ENCODE data around the gene ANKDD1B.

ANKDD1B gene

DNA sequence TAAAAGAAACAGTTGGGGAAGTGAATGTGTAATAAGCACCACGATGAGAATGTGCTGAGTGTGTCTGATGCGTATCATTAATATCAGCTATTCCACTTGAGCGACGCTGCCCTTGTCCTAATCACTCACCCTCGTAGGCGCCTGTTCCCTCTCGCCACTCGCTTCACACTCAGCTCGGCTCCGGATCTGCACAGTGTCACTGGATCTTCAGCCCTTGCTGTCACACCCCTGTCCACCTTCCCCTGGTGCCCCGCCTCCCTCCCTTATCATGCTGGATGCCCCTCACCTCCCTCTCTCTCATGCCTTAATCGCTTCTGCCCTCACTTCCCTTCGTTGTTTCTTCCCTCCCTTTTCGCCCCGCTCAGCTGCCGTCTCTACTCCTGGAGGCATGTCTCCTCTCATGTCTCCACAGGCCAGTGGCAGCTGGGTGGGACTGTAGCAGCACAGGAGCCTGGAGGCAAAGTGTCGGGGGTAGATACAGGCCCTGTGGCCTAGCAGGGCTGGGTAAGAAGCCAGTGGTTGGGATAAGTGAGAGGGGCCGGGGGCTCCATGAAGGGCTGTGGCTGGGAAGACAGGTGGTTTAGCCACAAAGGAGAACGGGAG, 43.5 kb downstream of the ANKDD1B start:
- Histone ChIP-seq H3K4me1 (ENCODE audit: insufficient read depth, low read length) (peaks cover 3% of the 10 kb centered on the region), H3K4me3 (ENCODE audit: low read length) (no peak overlapping the region), H2AFZ (ENCODE audit: low read depth, low read length) (no peak overlapping the region), H3K27me3 (ENCODE audit: insufficient read depth, low read length) (no peaks in the 10 kb centered on the region), H3K9me3 (ENCODE audit: low read length) (no peaks in the 10 kb centered on the region), H3K36me3 (ENCODE audit: insufficient read depth, low read length) (no peaks in the 10 kb centered on the region)

DNA sequence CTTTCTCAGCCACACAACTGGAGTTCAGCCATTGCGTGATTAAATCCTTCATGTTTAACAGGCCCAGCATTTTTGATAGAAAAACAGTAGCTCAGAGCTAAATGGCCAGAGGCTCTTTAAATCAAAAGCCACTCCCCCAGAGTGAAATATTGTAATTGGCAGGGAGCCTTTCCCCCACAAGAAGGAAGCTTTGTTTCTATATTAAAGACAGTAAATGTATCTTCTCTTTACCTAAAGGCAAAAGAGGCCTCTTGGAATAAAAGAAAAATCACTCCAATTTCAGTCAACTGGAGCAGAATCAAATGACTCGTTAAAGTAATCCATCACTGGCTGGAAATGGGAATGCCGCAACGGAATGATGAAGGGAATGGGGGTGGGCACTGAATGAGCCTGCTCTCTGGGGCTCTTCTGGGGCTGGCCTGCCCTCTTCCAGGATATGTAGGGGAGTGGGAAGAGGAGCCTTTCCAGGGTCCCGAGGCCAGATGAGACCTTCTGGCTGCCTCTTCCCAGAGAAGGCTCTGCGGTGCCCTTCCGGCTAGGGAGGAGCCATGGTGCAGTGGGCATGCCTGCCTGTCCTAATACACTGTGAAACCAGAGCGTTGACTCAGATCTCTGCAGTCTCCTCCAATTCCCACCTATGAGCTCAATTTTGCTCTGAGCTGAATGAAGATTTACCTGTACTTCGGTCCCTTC, 45.2 kb downstream of the ANKDD1B start:
- Histone ChIP-seq H3K4me3 (ENCODE audit: low read length) (no peak overlapping the region), H3K36me3 (ENCODE audit: insufficient read depth, low read length) (no peaks in the 10 kb centered on the region), H3K27me3 (ENCODE audit: insufficient read depth, low read length) (no peaks in the 10 kb centered on the region), H2AFZ (ENCODE audit: low read depth, low read length) (peak overlapping the region; percentile 10), H3K9me3 (ENCODE audit: low read length) (no peaks in the 10 kb centered on the region), H3K4me1 (ENCODE audit: insufficient read depth, low read length) (peaks cover 3% of the 10 kb centered on the region)

DNA sequence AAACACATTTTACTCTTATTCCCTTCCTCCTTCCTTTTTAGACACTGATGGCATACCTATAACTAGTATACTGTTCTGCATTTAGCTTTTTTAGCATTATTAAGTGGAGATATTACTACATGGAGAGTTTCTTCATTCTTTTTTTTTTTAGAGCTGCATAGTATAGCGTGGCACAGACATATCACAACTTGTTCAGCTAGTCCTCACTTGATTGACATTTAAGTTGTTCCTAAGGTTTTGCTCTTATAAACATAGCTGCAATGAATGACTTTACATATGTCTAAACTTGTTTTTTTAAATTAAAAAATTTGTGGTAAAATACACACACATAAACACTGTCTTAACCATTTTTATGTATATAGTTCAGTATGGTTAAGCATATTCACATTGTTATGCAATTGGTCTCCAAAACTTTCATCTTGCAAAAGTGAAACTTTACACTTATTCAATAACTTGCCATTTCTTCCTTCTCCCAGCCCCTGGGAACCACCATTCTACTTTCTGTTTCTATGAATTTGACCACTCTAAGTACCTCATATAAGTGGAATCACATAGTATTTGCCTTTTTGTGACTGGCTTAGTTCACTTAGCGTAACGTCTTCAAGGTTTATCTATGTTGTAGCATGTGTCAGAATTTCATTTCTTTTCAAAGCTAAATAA, 48.7 kb downstream of the ANKDD1B start:
- Histone ChIP-seq H3K27me3 (ENCODE audit: insufficient read depth, low read length) (no peaks in the 10 kb centered on the region), H3K9me3 (ENCODE audit: low read length) (no peaks in the 10 kb centered on the region), H3K4me1 (ENCODE audit: insufficient read depth, low read length) (peaks cover 10% of the 10 kb centered on the region), H2AFZ (ENCODE audit: low read depth, low read length) (no peak overlapping the region), H3K36me3 (ENCODE audit: insufficient read depth, low read length) (no peaks in the 10 kb centered on the region), H3K4me3 (ENCODE audit: low read length) (no peak overlapping the region)

DNA sequence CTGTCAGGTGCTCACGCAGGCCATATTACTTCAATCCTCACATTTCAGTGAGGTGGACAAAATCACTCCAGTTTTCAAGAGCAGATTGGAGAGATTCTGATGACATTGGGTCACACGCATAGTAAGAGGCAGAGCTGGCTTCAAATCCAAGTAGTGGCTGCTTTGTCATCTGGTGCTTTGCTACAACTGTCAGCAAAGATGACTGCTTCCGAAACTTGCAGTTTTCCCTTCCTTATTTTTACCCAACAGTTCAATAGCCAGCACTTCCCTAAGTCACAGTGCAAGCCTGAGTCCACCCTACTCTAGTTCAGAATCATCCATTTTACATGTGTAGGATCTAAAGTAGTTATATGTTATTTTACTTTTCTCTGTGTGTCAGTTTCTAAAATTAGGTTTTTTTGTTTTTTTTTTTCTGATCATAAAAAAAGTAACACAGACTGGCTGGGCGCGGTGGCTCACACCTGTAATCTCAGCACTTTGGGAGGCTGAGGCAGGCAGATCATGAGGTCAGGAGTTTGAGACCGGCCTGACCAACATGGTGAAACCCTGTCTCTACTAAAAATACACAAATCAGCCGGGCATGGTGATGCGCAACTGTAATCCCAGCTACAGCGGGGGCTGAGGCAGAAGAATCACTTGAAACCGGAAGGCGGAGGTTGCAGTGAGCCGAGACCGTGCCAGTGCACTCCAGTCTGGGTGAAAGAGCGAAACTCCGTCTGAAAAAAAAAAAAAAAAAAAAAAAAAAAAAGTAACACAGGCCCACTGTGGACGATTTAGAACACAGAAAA, 49.6 kb downstream of the ANKDD1B start:
- H3K9me3 ChIP-seq (ENCODE audit: low read length) = no peaks in the 10 kb centered on the region
- H3K4me1 ChIP-seq (ENCODE audit: insufficient read depth, low read length) = peaks cover 12% of the 10 kb centered on the region
- H3K36me3 ChIP-seq (ENCODE audit: insufficient read depth, low read length) = no peaks in the 10 kb centered on the region
- H3K4me3 ChIP-seq (ENCODE audit: low read length) = no peak overlapping the region
- no peaks in the 10 kb centered on the region for H3K27me3 ChIP-seq (ENCODE audit: insufficient read depth, low read length)
- no peak overlapping the region for H2AFZ ChIP-seq (ENCODE audit: low read depth, low read length)

DNA sequence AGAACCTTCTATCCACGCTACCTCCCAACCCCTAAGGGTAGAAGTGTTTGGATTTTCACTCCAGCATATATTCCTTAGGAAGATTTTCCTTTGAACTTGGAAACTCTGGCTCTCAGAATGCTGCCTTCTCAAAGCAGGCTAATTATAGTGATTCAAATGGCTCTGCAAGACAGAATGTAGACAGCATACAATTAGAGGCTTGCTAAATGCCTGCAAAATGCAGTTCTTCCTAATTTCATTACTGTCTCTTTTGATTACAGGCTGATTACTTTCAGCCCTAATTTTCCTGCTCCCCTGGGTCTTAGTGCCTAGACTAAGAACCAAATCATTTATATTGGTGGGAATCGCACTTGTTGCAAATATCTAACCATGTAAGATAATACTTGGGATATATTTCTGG, 50.8 kb downstream of the ANKDD1B start:
- H2AFZ ChIP-seq (ENCODE audit: low read depth, low read length) = no peak overlapping the region
- peaks cover 12% of the 10 kb centered on the region for H3K4me1 ChIP-seq (ENCODE audit: insufficient read depth, low read length)

DNA sequence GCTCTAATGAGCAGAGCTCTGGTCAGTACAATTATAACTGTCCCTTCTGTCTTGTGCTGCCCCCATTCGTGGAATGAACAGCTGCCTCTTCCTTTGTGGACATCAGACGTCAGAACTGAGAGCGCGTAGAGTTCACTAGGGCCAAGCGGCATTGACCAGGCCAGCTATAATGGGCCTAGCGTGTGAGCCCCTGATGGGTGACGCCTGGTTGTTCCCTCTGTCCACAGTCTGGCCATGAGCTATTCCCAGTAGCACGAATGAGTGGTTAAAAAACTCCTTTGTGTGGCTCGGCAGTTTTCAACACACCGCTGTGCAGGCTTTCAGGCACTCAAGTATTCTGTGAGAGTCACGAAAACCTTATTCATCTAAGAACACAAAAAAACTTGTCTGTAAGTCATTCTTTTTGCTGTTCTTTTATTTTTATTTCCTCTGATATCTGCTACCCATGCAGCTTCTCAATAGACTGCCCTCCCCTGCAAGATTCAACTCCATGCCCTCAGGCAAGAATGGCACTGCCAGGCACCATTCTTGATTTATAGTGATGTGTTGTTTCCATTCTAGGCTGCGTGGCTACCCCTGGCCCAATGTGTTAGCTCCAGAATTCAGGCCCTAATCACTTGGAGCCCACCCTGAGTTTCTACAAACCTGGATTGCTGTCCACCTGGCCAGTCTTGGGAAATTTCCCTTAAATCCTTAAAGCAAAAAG, 52.5 kb downstream of the ANKDD1B start:
- Histone ChIP-seq H3K36me3 (ENCODE audit: insufficient read depth, low read length) (no peaks in the 10 kb centered on the region), H3K4me1 (ENCODE audit: insufficient read depth, low read length) (peaks cover 12% of the 10 kb centered on the region), H3K9me3 (ENCODE audit: low read length) (no peaks in the 10 kb centered on the region), H3K4me3 (ENCODE audit: low read length) (peak overlapping the region; percentile 13), H3K27me3 (ENCODE audit: insufficient read depth, low read length) (no peaks in the 10 kb centered on the region), H2AFZ (ENCODE audit: low read depth, low read length) (peak overlapping the region; percentile 44)

More for the DNA sequence above, 50.8 kb downstream of the ANKDD1B start:
- H3K27me3 ChIP-seq (ENCODE audit: insufficient read depth, low read length) = no peaks in the 10 kb centered on the region
- H3K9me3 ChIP-seq (ENCODE audit: low read length) = no peaks in the 10 kb centered on the region
- H3K4me3 ChIP-seq (ENCODE audit: low read length) = no peak overlapping the region
- no peaks in the 10 kb centered on the region for H3K36me3 ChIP-seq (ENCODE audit: insufficient read depth, low read length)

DNA sequence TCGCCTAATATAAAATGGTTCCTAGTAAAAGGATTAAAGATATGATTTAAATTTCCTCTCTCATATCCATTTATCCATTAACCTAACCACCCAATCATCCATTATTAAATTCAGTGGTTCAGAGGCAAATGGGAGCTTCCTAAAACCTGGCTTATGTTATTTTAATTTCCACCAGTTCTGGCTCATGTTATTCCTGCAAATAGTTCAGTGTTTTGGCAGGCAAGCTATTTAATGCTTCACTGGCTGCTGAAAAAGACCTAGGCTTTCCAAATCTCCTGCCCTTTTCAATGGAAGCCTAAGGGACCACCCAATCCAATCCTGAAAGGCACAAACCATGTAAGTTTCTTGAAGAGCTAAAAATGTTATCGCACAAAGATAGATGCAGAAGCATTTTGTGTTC, 53.7 kb downstream of the ANKDD1B start:
- Histone ChIP-seq H3K27me3 (ENCODE audit: insufficient read depth, low read length) (no peaks in the 10 kb centered on the region), H3K4me1 (ENCODE audit: insufficient read depth, low read length) (peaks cover 12% of the 10 kb centered on the region), H3K4me3 (ENCODE audit: low read length) (no peak overlapping the region), H3K36me3 (ENCODE audit: insufficient read depth, low read length) (no peaks in the 10 kb centered on the region), H2AFZ (ENCODE audit: low read depth, low read length) (no peak overlapping the region), H3K9me3 (ENCODE audit: low read length) (no peaks in the 10 kb centered on the region)

DNA sequence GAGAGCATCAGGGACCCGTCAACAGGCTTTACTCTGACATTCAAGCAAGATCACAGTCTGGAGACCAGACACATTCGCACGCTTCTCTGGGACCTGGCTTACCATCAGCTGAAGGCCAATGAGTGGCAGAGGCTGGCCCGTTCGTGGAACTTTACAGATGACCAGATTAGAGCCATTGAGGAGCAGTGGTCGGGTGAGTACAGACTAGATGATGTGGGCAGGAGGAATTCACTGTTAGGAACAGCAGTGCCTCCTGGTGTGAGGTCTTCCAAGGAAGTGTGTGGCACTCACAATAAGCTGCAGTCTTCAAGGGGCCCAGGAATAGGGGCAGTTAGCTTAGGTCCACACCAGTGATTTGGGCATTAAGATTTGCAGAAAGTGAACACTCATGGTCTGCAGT, 55.5 kb downstream of the ANKDD1B start:
- no peaks in the 10 kb centered on the region for H3K9me3 ChIP-seq (ENCODE audit: low read length)
- no peak overlapping the region for H3K4me3 ChIP-seq (ENCODE audit: low read length)
- H3K4me1 ChIP-seq (ENCODE audit: insufficient read depth, low read length) = peaks cover 12% of the 10 kb centered on the region
- no peaks in the 10 kb centered on the region for H3K36me3 ChIP-seq (ENCODE audit: insufficient read depth, low read length)
- H3K27me3 ChIP-seq (ENCODE audit: insufficient read depth, low read length) = no peaks in the 10 kb centered on the region
- no peak overlapping the region for H2AFZ ChIP-seq (ENCODE audit: low read depth, low read length)

DNA sequence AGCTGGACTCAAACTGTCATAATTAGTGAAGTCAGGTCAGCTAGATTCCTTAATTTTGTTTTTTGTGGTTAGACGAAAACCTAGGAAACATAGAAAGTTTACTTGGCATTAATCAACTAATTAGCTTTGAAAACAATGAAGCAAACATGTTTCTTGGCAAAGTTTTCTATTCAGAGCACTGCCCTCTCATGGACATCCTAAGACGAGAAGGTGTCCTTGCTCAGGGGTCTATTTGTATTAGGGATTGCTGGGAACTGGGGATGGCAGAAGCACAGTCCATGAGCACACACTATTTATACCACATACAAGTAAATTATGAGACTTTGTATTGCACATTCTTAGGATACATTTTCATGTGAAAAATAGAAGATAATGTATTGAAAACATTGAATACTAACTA, 56.3 kb downstream of the ANKDD1B start:
- H3K9me3 ChIP-seq (ENCODE audit: low read length) = no peaks in the 10 kb centered on the region
- H3K4me1 ChIP-seq (ENCODE audit: insufficient read depth, low read length) = peaks cover 12% of the 10 kb centered on the region
- H2AFZ ChIP-seq (ENCODE audit: low read depth, low read length) = no peak overlapping the region
- H3K4me3 ChIP-seq (ENCODE audit: low read length) = no peak overlapping the region
- H3K36me3 ChIP-seq (ENCODE audit: insufficient read depth, low read length) = peaks cover under 1% of the 10 kb centered on the region
- H3K27me3 ChIP-seq (ENCODE audit: insufficient read depth, low read length) = no peaks in the 10 kb centered on the region

DNA sequence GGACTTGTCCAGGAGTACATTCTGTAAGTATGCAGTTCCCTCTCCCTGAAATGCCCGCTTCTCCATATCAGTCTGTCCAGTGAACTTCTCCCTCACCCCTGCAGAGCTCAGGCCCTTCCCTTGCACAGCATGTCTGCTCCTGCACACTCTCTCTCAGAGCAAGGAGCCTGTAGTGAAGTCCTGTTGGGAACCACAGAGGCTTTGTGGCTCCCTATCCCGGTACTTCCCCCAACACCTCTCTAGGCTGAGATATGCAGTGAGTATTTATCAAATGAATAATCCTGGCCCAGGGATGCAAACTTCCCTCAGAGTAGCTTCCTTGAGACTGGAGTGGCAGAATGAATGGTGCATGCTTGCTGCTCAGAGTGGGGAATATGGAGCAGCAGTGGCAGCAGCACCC, 57.2 kb downstream of the ANKDD1B start:
- H3K9me3 ChIP-seq (ENCODE audit: low read length) = no peaks in the 10 kb centered on the region
- H3K36me3 ChIP-seq (ENCODE audit: insufficient read depth, low read length) = peaks cover 3% of the 10 kb centered on the region
- peaks cover 9% of the 10 kb centered on the region for H3K4me1 ChIP-seq (ENCODE audit: insufficient read depth, low read length)
- H2AFZ ChIP-seq (ENCODE audit: low read depth, low read length) = no peak overlapping the region
- H3K27me3 ChIP-seq (ENCODE audit: insufficient read depth, low read length) = no peaks in the 10 kb centered on the region
- H3K4me3 ChIP-seq (ENCODE audit: low read length) = no peak overlapping the region

DNA sequence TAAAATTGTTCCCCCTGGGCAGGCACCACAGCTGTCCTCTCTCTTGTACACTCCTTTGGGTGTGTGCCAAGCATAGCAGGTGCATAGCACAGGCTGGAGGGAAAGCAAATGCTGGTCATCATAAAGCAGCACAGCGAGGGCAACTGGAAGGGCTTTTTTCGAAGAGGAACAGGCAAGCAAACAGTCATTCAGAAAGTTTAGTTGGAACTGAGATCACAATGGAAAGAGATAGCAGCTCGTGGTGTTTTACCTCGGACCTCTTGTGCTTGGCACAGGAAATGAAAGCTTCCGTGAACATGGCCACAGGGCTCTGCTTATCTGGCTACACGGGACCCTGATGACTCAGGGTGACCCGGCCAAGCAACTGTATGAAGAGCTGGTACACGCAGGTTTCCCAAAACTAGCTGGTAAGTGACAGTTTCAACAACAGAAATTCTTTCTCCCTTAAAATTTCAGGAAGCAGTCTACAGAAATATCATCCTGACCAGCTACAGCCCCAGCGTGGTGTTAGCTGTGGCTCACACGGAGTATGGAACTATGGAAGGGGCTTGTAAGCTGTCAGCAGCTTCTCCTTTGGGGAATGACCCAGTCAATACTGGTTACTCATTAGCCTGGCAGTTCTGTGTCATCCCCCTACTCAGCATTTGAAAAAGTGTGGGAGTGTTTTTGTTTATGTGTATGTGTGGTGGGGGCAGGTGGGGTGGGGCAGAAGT, 57.9 kb downstream of the ANKDD1B start:
- no peaks in the 10 kb centered on the region for H3K9me3 ChIP-seq (ENCODE audit: low read length)
- H2AFZ ChIP-seq (ENCODE audit: low read depth, low read length) = no peak overlapping the region
- no peak overlapping the region for H3K4me3 ChIP-seq (ENCODE audit: low read length)
- H3K4me1 ChIP-seq (ENCODE audit: insufficient read depth, low read length) = peaks cover 2% of the 10 kb centered on the region
- H3K27me3 ChIP-seq (ENCODE audit: insufficient read depth, low read length) = no peaks in the 10 kb centered on the region
- H3K36me3 ChIP-seq (ENCODE audit: insufficient read depth, low read length) = peaks cover 5% of the 10 kb centered on the region

DNA sequence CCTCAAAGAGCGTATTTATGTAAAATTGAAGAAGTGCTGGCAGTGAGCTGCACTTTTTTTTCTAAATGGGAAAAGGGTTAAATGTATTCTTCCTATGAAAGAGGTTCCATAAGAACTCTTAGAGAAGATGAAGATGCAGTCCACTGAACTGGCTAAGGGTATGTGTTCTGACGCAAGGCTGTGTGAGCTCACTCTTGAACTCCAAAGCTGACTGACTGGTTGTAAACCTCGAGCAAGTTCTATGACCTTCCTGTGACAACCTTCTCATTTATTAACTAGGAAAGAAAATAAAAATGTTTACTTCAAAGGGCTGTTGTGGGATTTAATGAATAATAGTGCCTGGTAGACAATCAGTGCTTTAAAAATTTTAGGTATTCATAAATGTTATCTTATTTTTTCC, 59.3 kb downstream of the ANKDD1B start:
- no peak overlapping the region for H2AFZ ChIP-seq (ENCODE audit: low read depth, low read length)
- H3K36me3 ChIP-seq (ENCODE audit: insufficient read depth, low read length) = peaks cover 10% of the 10 kb centered on the region
- H3K4me1 ChIP-seq (ENCODE audit: insufficient read depth, low read length) = no peaks in the 10 kb centered on the region
- no peaks in the 10 kb centered on the region for H3K9me3 ChIP-seq (ENCODE audit: low read length)
- H3K27me3 ChIP-seq (ENCODE audit: insufficient read depth, low read length) = no peaks in the 10 kb centered on the region
- H3K4me3 ChIP-seq (ENCODE audit: low read length) = no peak overlapping the region
